Measurements from ENCODE around the gene KDM8.

GRCh38 chr16:27168790-27169189 lies 34.5 kb upstream of the KDM8 start:
- TF ChIP-seq CTCF (conservative IDR thresholded peaks at IDR 0.05; ENCODE audit: low read length) (no peak), EZH2phosphoT487 (IDR thresholded peaks at IDR 0.05; ENCODE audit: borderline replicate concordance) (no peak)
